PC-9 (cell line): Measurements from ENCODE around the gene TRIM38.
A peak's percentile ranks its signal among the peaks of the same experiment; 100 is the strongest.

Experiments used
- CTCF ChIP-seq: fragments of 200-600 bp; sonication (generic); conservative IDR thresholded peaks from 2 replicates; pipeline ENCODE4 v1.6.1; 2017; ENCODE audit warnings: mixed run types, antibody characterized with exemption, mild to moderate bottlenecking, moderate library complexity
- EZH2 ChIP-seq: fragments of 200-600 bp; sonication (generic); IDR thresholded peaks from 2 replicates; pipeline ENCODE4 v1.8.0; 2017; ENCODE audit warnings: antibody characterized with exemption, low read depth

GRCh38 chr6:26025894-26026832 is 63.6 kb downstream of the TRIM38 start:
- TF ChIP-seq CTCF, result peak; percentile 89
- TF ChIP-seq EZH2, result no peak
